Measurements from ENCODE around the gene GPR83.

GRCh38 chr11:94332814-94333213 is 68.4 kb downstream of the GPR83 start:
- TF ChIP-seq CTCF (IDR thresholded peaks at IDR 0.05) (no peak), EP300 (IDR thresholded peaks at IDR 0.05) (no peak), POLR2AphosphoS5 (IDR thresholded peaks at IDR 0.05) (no peak)

Measured in upper lobe of left lung (tissue), 4 donors.